CD4-positive, alpha-beta T cell (primary cell): ENCODE results near the gene TANK. TPM values are rescaled to one million over a fixed set of nuclear protein-coding genes. Genes with fewer than 3 reads are reported as not detected.

Experiments
- ATAC-seq: fragments of 200-7000 bp; cut with Tn5 transposase; one replicate; pipeline ENCODE4 v1.10.0; 2022; ENCODE audit warnings: mild to moderate bottlenecking; ENCODE audit not compliant: poor library complexity
- CTCF ChIA-PET: fragments of 350-600 bp; sonication (Branson Sonifier 250); formaldehyde crosslinking; loops from one replicate; lab custom pipeline; 2021; ENCODE audit warnings: antibody characterized with exemption, inconsistent platforms; lab: Charles Lee
- POLR2A ChIA-PET: fragments of 350-600 bp; sonication (Branson Sonifier 250); formaldehyde crosslinking; loops from one replicate; lab custom pipeline; 2021; ENCODE audit warnings: antibody characterized with exemption, inconsistent platforms; lab: Charles Lee
- DNase-seq, 14 experiments: peaks; one replicate each; pipeline ENCODE4 v3.0.0-alpha.2; 2013 to 2020; ENCODE audit warnings: mixed read lengths in 2 of 14
- H3K27ac ChIP-seq, 2 donors: one replicate each; pipeline versions ENCODE4 v1.5.1 to v1.7.0; 2013; ENCODE audit warnings: low read length in 2 of 2, low read depth in 1 of 2, mild to moderate bottlenecking in 1 of 2
- H3K27me3 ChIP-seq, 2 experiments: 1 replicate in 1 of 2; 2 replicates in 1 of 2; pipeline versions ENCODE4 v1.6.1 to v1.7.0; 2013; ENCODE audit warnings: low read length in 2 of 2, control low read depth in 1 of 2, mild to moderate bottlenecking in 1 of 2, moderate library complexity in 1 of 2; ENCODE audit not compliant: insufficient read depth in 2 of 2, control insufficient read depth in 1 of 2
- H3K36me3 ChIP-seq: one replicate; pipeline ENCODE4 v1.6.1; 2013; ENCODE audit warnings: low read length, control low read depth; ENCODE audit not compliant: insufficient read depth
- H3K4me1 ChIP-seq: one replicate; pipeline ENCODE4 v1.6.1; 2013; ENCODE audit warnings: low read length, control low read depth; ENCODE audit not compliant: insufficient read depth
- H3K4me3 ChIP-seq: one replicate; pipeline ENCODE4 v1.5.1; 2013; ENCODE audit warnings: mild to moderate bottlenecking, low read length, moderate library complexity
- H3K9me3 ChIP-seq, 2 experiments: 1 replicate in 1 of 2; 2 replicates in 1 of 2; pipeline versions ENCODE4 v1.6.1 to v1.7.0; 2013; ENCODE audit warnings: low read length in 2 of 2, mild to moderate bottlenecking in 2 of 2, control low read depth in 1 of 2, moderate library complexity in 1 of 2; ENCODE audit not compliant: control insufficient read depth in 1 of 2, insufficient read depth in 1 of 2
- H3K27ac Mint-ChIP-seq: one replicate; pipeline ENCODE4 v1.8.0; 2020; ENCODE audit warnings: mixed read lengths
- H3K27me3 Mint-ChIP-seq: one replicate; pipeline ENCODE4 v1.8.0; 2021; ENCODE audit warnings: mixed read lengths
- H3K36me3 Mint-ChIP-seq: one replicate; pipeline ENCODE4 v1.8.0; 2021; ENCODE audit warnings: low read depth, mixed read lengths
- H3K4me1 Mint-ChIP-seq: one replicate; pipeline ENCODE4 v1.8.0; 2021; ENCODE audit warnings: low read depth, mixed read lengths
- H3K4me3 Mint-ChIP-seq: one replicate; pipeline ENCODE4 v1.8.0; 2020; ENCODE audit warnings: mild to moderate bottlenecking, mixed read lengths
- H3K9me3 Mint-ChIP-seq: one replicate; pipeline ENCODE4 v1.8.0; 2020; ENCODE audit warnings: mixed read lengths
- intact Hi-C, 2 experiments: fragments of 100-400 bp; cut with DNase I in 1 of 2; cut with micrococcal nuclease in 1 of 2; formaldehyde crosslinking; loops; one replicate each; pipeline versions ENCODE4 v1.15.1 to v1.9.0; 2023 to 2025; cut with DNase I, micrococcal nuclease
- total RNA-seq, 174 experiments: library from RNA in 2 of 174; stranded (reverse) in 2 of 174; gene quantifications; one replicate each; pipeline ENCODE4 v1.2.3 and lab custom pipeline; 2021 to 2026
- TF ChIP-seq, protein P1 (sequence below): fragments of 200-600 bp; IDR thresholded peaks from one replicate; pipeline ENCODE4 v1.8.0; 2022; ENCODE audit warnings: antibody characterized with exemption, mild to moderate bottlenecking

The TANK gene
- total RNA-seq, 2 experiments from 2014 or later, result 66.3 to 71.7 TPM

DNA sequence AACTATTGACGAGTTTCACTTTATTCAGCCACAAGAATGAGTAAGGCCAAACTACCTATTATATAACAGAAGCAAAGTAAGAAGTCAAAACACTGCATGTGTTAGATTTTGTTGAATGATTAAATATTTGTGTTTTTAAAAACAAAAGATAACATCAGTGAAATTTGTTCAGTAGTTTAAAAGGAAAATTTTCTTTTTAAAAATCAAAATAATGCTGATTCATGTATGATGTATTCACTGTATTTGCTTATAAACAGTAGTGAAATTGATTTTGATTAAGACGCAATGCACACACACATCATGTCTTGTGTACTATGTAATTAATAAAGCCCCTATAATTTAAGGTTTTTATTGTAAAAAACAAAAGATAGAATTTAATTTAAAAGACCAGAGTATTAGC lies 74.4 kb downstream of the TANK start:
- Mint-ChIP-seq H3K4me3 (no peak overlapping the region), H3K4me1 (peaks cover 22% of the 10 kb centered on the region), H3K9me3 (no peaks in the 10 kb centered on the region), H3K36me3 (peaks cover 30% of the 10 kb centered on the region), H3K27me3 (no peaks in the 10 kb centered on the region), H3K27ac (no peak overlapping the region)
- ATAC-seq (no peak), DNase-seq (no peak)
- intact Hi-C loops, result no loop called here
- Histone ChIP-seq H3K27ac (no peak overlapping the region), H3K36me3 (peaks cover 29% of the 10 kb centered on the region), H3K9me3 (no peaks in the 10 kb centered on the region), H3K4me3 (no peak overlapping the region), H3K27me3 (no peaks in the 10 kb centered on the region), H3K4me1 (peaks cover 16% of the 10 kb centered on the region)
- ChIA-PET CTCF (interaction anchor here (2.5 kb wide), 1 partner anchor 11 kb away, joined by 8 read pairs; no protein-coding TSS in a partner anchor), POLR2A (no interaction called here)
- TF ChIP-seq, protein P1, sequence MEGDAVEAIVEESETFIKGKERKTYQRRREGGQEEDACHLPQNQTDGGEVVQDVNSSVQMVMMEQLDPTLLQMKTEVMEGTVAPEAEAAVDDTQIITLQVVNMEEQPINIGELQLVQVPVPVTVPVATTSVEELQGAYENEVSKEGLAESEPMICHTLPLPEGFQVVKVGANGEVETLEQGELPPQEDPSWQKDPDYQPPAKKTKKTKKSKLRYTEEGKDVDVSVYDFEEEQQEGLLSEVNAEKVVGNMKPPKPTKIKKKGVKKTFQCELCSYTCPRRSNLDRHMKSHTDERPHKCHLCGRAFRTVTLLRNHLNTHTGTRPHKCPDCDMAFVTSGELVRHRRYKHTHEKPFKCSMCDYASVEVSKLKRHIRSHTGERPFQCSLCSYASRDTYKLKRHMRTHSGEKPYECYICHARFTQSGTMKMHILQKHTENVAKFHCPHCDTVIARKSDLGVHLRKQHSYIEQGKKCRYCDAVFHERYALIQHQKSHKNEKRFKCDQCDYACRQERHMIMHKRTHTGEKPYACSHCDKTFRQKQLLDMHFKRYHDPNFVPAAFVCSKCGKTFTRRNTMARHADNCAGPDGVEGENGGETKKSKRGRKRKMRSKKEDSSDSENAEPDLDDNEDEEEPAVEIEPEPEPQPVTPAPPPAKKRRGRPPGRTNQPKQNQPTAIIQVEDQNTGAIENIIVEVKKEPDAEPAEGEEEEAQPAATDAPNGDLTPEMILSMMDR, result no peak

GRCh38 chr2:161237392-161238264 lies 77.4 kb downstream of the TANK start:
- H3K36me3 ChIP-seq, result peaks cover 8% of the 10 kb centered on the region
- Mint-ChIP-seq H3K27ac (peak overlapping the region; percentile 70), H3K36me3 (peaks cover 6% of the 10 kb centered on the region), H3K9me3 (no peaks in the 10 kb centered on the region), H3K27me3 (no peaks in the 10 kb centered on the region), H3K4me1 (peaks cover 50% of the 10 kb centered on the region), H3K4me3 (peak overlapping the region; percentile 90)
- peak; percentile 65 for ATAC-seq
- H3K27me3 ChIP-seq, result no peaks in the 10 kb centered on the region
- peak in 12 of 14 experiments; percentile 22 to 78 (median 48) for DNase-seq
- POLR2A ChIA-PET, result interaction anchor here (0.6 to 1.5 kb wide), 11 partner anchors 8 to 629 kb away, joined by 3 to 11 read pairs (median 4); partner anchors contain the start of gene PSMD14
- no peaks in the 10 kb centered on the region for H3K9me3 ChIP-seq
- intact Hi-C loops, result no loop called here
- TF ChIP-seq, protein P1, result no peak
- H3K4me3 ChIP-seq, result peak overlapping the region; percentile 56
- H3K27ac ChIP-seq, result no peak overlapping the region
- CTCF ChIA-PET, result no interaction called here
- H3K4me1 ChIP-seq, result peaks cover 19% of the 10 kb centered on the region

DNA sequence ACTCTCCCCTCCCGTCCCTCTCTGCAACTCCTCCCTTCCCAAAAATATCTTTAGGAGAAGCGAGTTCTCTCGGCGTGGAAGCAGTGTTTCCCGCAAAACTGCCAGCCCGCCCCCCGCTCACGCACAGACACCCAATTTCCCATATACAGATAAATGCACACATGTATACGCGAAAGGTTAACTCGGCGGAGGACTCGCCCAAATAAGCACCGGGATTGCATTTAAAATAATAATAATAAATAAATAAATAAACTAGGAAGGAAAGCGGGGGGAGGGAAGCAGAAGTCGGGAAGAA lies 78.0 kb downstream of the TANK start:
- Histone ChIP-seq H3K4me1 (peaks cover 25% of the 10 kb centered on the region), H3K36me3 (peaks cover 4% of the 10 kb centered on the region), H3K4me3 (peak overlapping the region; percentile 56), H3K9me3 (no peaks in the 10 kb centered on the region), H3K27me3 (no peaks in the 10 kb centered on the region), H3K27ac (no peak overlapping the region)
- Mint-ChIP-seq H3K36me3 (peaks cover 4% of the 10 kb centered on the region), H3K4me3 (peak overlapping the region; percentile 90), H3K27me3 (no peaks in the 10 kb centered on the region), H3K27ac (peak overlapping the region; percentile 70), H3K9me3 (no peaks in the 10 kb centered on the region), H3K4me1 (peaks cover 56% of the 10 kb centered on the region)
- CTCF ChIA-PET, result no interaction called here
- ATAC-seq (no peak), DNase-seq (peak in 1 of 14 experiments; percentile 20)
- TF ChIP-seq, protein P1, result no peak
- POLR2A ChIA-PET, result interaction anchor here (0.6 to 1.5 kb wide), 6 partner anchors 8 to 629 kb away, joined by 3 to 11 read pairs (median 6); partner anchors contain the start of gene PSMD14
- intact Hi-C loops, result no loop called here
